ENCODE data around the gene MUC12. TPM values are rescaled to one million over a fixed set of nuclear protein-coding genes. Genes with fewer than 3 reads are reported as not detected.

The MUC12 gene
- total and polyA plus RNA-seq, 11 donors = 0.02 to 0.23 (median 0.11) TPM; not detected in 7

- intact Hi-C loops (cut with DNase I) = no loop called here
- Histone ChIP-seq H3K4me3 (no peak overlapping the region), H3K27ac (no peak overlapping the region), H3K4me1 (no peaks in the 10 kb centered on the region), H3K36me3 (no peaks in the 10 kb centered on the region), H3K9me3 (peaks cover 0 to 23% (median 0%) of the 10 kb centered on the region in 12 donors), H3K27me3 (peaks cover 0 to 27% (median 5%) of the 10 kb centered on the region in 9 donors)
- ATAC-seq = no peak
- no peak for DNase-seq
- WGBS, 4 donors = 67 to 89% (median 82%) methylated on average over 4 of the region's 4 CpGs
- no peak for TF ChIP-seq POLR2A (IDR thresholded peaks at IDR 0.05)
- TF ChIP-seq, protein P1, sequence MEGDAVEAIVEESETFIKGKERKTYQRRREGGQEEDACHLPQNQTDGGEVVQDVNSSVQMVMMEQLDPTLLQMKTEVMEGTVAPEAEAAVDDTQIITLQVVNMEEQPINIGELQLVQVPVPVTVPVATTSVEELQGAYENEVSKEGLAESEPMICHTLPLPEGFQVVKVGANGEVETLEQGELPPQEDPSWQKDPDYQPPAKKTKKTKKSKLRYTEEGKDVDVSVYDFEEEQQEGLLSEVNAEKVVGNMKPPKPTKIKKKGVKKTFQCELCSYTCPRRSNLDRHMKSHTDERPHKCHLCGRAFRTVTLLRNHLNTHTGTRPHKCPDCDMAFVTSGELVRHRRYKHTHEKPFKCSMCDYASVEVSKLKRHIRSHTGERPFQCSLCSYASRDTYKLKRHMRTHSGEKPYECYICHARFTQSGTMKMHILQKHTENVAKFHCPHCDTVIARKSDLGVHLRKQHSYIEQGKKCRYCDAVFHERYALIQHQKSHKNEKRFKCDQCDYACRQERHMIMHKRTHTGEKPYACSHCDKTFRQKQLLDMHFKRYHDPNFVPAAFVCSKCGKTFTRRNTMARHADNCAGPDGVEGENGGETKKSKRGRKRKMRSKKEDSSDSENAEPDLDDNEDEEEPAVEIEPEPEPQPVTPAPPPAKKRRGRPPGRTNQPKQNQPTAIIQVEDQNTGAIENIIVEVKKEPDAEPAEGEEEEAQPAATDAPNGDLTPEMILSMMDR (IDR thresholded peaks at IDR 0.05) = no peak
Observed at GRCh38 chr7:100944138-100944537, 25.2 kb upstream of the MUC12 start.

DNA sequence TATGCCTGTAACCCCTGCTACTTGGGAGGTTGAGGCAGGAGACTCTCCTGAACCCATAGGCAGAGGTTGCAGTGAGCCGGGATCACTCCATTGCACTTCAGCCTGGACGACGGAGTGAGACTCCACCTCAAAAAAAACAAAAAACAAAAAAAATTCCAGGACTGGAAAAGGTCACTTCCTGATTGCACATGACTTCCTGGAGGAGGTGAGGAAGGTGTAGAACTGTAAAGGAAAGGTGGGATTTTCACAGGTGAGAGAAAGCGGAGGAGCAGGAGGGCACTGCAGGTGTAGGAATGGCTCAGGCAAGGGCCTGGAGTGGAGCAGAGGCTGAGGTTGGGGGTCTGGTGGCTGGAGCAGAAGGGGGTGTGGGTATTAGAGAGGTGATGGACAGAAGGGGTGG, 23.3 kb upstream of the MUC12 start:
- TF ChIP-seq POLR2A (IDR thresholded peaks at IDR 0.05) = no peak
- TF ChIP-seq, protein P1 (IDR thresholded peaks at IDR 0.05) = no peak
- ATAC-seq (no peak), DNase-seq (no peak)
- Histone ChIP-seq H3K27ac (peak overlapping the region in 2 of 12 donors; percentile 21 to 43), H3K36me3 (no peaks in the 10 kb centered on the region), H3K4me1 (no peaks in the 10 kb centered on the region), H3K9me3 (peaks cover 0 to 4% (median 0%) of the 10 kb centered on the region in 12 donors), H3K4me3 (no peak overlapping the region), H3K27me3 (peaks cover 0 to 47% (median 23%) of the 10 kb centered on the region in 9 donors)
- WGBS, 4 donors = 81 to 91% (median 87%) methylated on average over 4 of the region's 4 CpGs
- intact Hi-C loops (cut with DNase I) = no loop called here

DNA sequence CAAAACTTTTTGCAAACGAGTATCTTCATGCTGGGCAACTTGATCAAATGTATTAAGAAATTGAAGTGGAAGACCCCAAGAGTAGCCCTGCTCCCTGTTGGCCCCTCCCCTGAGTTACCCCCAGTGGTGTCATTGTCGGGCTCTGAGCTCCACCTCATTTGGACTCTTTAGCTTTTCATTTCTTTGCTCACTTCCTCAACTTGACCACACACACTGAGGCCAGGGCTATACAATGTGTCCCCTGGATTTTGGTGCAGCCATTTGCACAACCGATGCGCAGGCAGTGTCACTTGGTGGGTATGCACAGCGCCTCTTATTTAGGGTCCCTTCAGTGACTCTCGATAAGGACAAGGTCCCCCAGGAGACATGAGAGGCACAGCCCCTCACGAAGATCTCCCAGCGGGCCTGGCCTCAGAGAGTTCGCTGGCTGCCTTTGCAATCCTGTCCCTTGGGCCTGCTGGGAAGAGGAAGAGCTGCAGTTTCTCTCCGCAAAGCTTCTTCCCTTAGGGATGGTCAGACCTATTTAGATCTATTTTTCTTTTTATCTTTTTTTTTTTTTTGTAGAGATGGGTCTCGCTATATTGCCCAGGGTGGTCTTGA, 22.5 kb upstream of the MUC12 start:
- intact Hi-C loops (cut with DNase I) = no loop called here
- DNase-seq = peak in 2 of 5 donors; percentile 46 to 63
- 66 to 75% (median 69%) methylated on average over 11 of the region's 11 CpGs for WGBS, 4 donors
- Histone ChIP-seq H3K36me3 (no peaks in the 10 kb centered on the region), H3K27me3 (peaks cover 0 to 55% (median 23%) of the 10 kb centered on the region in 9 donors), H3K9me3 (peaks cover 0 to 4% (median 0%) of the 10 kb centered on the region in 12 donors), H3K4me1 (no peaks in the 10 kb centered on the region), H3K4me3 (no peak overlapping the region), H3K27ac (peak overlapping the region in 4 of 12 donors; percentile 24 to 63 (median 28))
- peak in 1 of 4 donors; percentile 32 for ATAC-seq
- TF ChIP-seq POLR2A (IDR thresholded peaks at IDR 0.05) = no peak
- TF ChIP-seq, protein P1 (IDR thresholded peaks at IDR 0.05) = no peak

GRCh38 chr7:100947792-100948191, 21.6 kb upstream of the MUC12 start:
- Histone ChIP-seq H3K4me3 (no peak overlapping the region), H3K9me3 (peaks cover 0 to 4% (median 0%) of the 10 kb centered on the region in 12 donors), H3K27ac (peak overlapping the region in 4 of 12 donors; percentile 24 to 63 (median 28)), H3K36me3 (no peaks in the 10 kb centered on the region), H3K4me1 (no peaks in the 10 kb centered on the region), H3K27me3 (peaks cover 0 to 64% (median 23%) of the 10 kb centered on the region in 9 donors)
- WGBS, 4 donors = 71 to 82% (median 79%) methylated on average over 5 of the region's 5 CpGs
- TF ChIP-seq, protein P1 (IDR thresholded peaks at IDR 0.05) = no peak
- no peak for TF ChIP-seq POLR2A (IDR thresholded peaks at IDR 0.05)
- ATAC-seq (no peak), DNase-seq (no peak)
- intact Hi-C loops (cut with DNase I) = no loop called here

All from heart left ventricle (tissue), 16 donors.